Prostate gland (tissue), 2 donors: ENCODE results near the gene SLC25A17. TPM values are rescaled to one million over a fixed set of nuclear protein-coding genes. Genes with fewer than 3 reads are reported as not detected.

Experiments
- DNase-seq: peaks from one replicate; pipeline ENCODE4 v3.0.0-alpha.2; 2019; ENCODE audit warnings: low spot score
- H3K27ac ChIP-seq, 2 donors: fragments of 200-600 bp; sonication (generic); 2 replicates each; pipeline ENCODE4 v1.5.1; 2017 to 2019
- H3K27me3 ChIP-seq: fragments of 200-600 bp; sonication (generic); replicated peaks from 2 replicates; pipeline ENCODE4 v1.5.1; 2019; ENCODE audit not compliant: insufficient read depth
- H3K36me3 ChIP-seq, 2 donors: fragments of 200-600 bp; sonication (generic); 1 replicate in 1 of 2; 2 replicates in 1 of 2; pipeline versions ENCODE4 v1.5.1 to v1.8.1; 2017 to 2019
- H3K4me1 ChIP-seq: fragments of 200-600 bp; sonication (generic); replicated peaks from 2 replicates; pipeline ENCODE4 v1.5.1; 2019
- H3K4me3 ChIP-seq, 2 donors: fragments of 200-600 bp; sonication (generic); 2 replicates each; pipeline ENCODE4 v1.5.1; 2017 to 2019
- H3K9me3 ChIP-seq: fragments of 200-600 bp; sonication (generic); 2 replicates; pipeline ENCODE4 v1.5.1; 2017
- POLR2A ChIP-seq: fragments of 450-650 bp; IDR thresholded peaks from one replicate; pipeline ENCODE4 v1.6.1; 2016; ENCODE audit warnings: antibody characterized with exemption, mild to moderate bottlenecking
- POLR2AphosphoS5 ChIP-seq: sonication (generic); formaldehyde crosslinking; IDR thresholded peaks from one replicate; pipeline ENCODE4 v1.6.1; 2017; ENCODE audit warnings: antibody characterized with exemption
- WGBS: methylation state at CpG from one replicate; pipeline ENCODE4 v1.1.5; 2018; 5-methylcytosine and 5-hydroxymethylcytosine counted together
- intact Hi-C: fragments of 100-400 bp; cut with DNase I; formaldehyde crosslinking; loops from one replicate; pipeline ENCODE4 v1.14.2; 2022
- total RNA-seq, 2 donors: library from RNA; depleted of rRNA; stranded (reverse); fragments of >200 nt; gene quantifications; one replicate each; pipeline ENCODE4 v1.1.0, GENCODE V29; 2016
- TF ChIP-seq, protein P1 (sequence below), 4 experiments: fragments of 200-600 bp in 2 of 4; fragments of 450-650 bp in 2 of 4; sonication (generic) in 2 of 4; IDR thresholded peaks; 1 replicate in 3 of 4; 2 replicates in 1 of 4; pipeline ENCODE4 v1.5.1; 2016 to 2019; ENCODE audit warnings: antibody characterized with exemption in 4 of 4, mild to moderate bottlenecking in 2 of 4, moderate library complexity in 2 of 4

Gene SLC25A17
- total RNA-seq, 2 donors from 2014 or later, result 27.8 to 28.0 TPM

DNA sequence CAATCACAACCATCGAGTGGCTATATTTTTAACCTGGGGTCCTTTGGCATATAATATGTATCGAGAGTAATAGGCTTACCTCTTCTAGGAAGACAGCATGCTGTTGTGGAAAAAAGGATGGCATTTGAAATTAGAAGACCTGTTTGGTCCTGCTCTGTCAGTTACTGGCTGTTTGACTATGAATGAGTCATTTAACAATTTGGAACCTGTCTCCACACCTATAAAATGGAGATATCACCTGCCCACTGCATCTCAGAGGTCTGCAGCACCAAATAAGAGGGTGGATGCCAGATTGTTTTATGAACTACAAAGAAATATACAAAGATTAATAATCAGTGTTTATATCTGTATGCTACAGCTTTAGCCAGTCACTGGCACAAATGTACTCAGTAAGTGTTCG, 60.8 kb downstream of the SLC25A17 start:
- intact Hi-C loops, result no loop called here
- WGBS, result 56% methylated on average over 3 of the region's 3 CpGs
- peak; percentile 40 for DNase-seq
- peak overlapping the region; percentile 22 to 51 for H3K27ac ChIP-seq
- H3K27me3 ChIP-seq, result no peaks in the 10 kb centered on the region
- no peaks in the 10 kb centered on the region for H3K9me3 ChIP-seq
- no peak overlapping the region for H3K4me3 ChIP-seq
- no peaks in the 10 kb centered on the region for H3K36me3 ChIP-seq
- peak; percentile 82 for TF ChIP-seq POLR2AphosphoS5
- TF ChIP-seq, protein P1, sequence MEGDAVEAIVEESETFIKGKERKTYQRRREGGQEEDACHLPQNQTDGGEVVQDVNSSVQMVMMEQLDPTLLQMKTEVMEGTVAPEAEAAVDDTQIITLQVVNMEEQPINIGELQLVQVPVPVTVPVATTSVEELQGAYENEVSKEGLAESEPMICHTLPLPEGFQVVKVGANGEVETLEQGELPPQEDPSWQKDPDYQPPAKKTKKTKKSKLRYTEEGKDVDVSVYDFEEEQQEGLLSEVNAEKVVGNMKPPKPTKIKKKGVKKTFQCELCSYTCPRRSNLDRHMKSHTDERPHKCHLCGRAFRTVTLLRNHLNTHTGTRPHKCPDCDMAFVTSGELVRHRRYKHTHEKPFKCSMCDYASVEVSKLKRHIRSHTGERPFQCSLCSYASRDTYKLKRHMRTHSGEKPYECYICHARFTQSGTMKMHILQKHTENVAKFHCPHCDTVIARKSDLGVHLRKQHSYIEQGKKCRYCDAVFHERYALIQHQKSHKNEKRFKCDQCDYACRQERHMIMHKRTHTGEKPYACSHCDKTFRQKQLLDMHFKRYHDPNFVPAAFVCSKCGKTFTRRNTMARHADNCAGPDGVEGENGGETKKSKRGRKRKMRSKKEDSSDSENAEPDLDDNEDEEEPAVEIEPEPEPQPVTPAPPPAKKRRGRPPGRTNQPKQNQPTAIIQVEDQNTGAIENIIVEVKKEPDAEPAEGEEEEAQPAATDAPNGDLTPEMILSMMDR (IDR thresholded peaks at IDR 0.05), result no peak
- H3K4me1 ChIP-seq, result no peaks in the 10 kb centered on the region

- H3K27me3 ChIP-seq, result no peaks in the 10 kb centered on the region
- no peaks in the 10 kb centered on the region for H3K36me3 ChIP-seq
- H3K27ac ChIP-seq, result no peak overlapping the region
- no peak for DNase-seq
- WGBS, result 77% methylated on average over 3 of the region's 3 CpGs
- no peaks in the 10 kb centered on the region for H3K4me1 ChIP-seq
- no peak overlapping the region for H3K4me3 ChIP-seq
- TF ChIP-seq POLR2A (no peak), POLR2AphosphoS5 (no peak)
- TF ChIP-seq, protein P1 (IDR thresholded peaks at IDR 0.05), result no peak
- intact Hi-C loops, result no loop called here
- no peaks in the 10 kb centered on the region for H3K9me3 ChIP-seq
Observed at GRCh38 chr22:40757071-40757470, 62.1 kb downstream of the SLC25A17 start.

GRCh38 chr22:40753114-40753513, 66.0 kb downstream of the SLC25A17 start:
- no peaks in the 10 kb centered on the region for H3K36me3 ChIP-seq
- H3K9me3 ChIP-seq, result no peaks in the 10 kb centered on the region
- H3K4me3 ChIP-seq, result no peak overlapping the region
- intact Hi-C loops, result no loop called here
- TF ChIP-seq POLR2AphosphoS5, result no peak
- TF ChIP-seq POLR2A, result no peak
- TF ChIP-seq, protein P1 (IDR thresholded peaks at IDR 0.05), result no peak
- 96% methylated on average over 11 of the region's 11 CpGs for WGBS
- no peak overlapping the region for H3K27ac ChIP-seq
- DNase-seq, result no peak
- H3K4me1 ChIP-seq, result no peaks in the 10 kb centered on the region
- no peaks in the 10 kb centered on the region for H3K27me3 ChIP-seq

GRCh38 chr22:40751250-40751649, 67.9 kb downstream of the SLC25A17 start:
- TF ChIP-seq POLR2AphosphoS5, result no peak
- H3K36me3 ChIP-seq, result no peaks in the 10 kb centered on the region
- no peaks in the 10 kb centered on the region for H3K27me3 ChIP-seq
- H3K4me1 ChIP-seq, result no peaks in the 10 kb centered on the region
- H3K27ac ChIP-seq, result no peak overlapping the region
- no peaks in the 10 kb centered on the region for H3K9me3 ChIP-seq
- 57% methylated on average over 3 of the region's 3 CpGs for WGBS
- intact Hi-C loops, result no loop called here
- H3K4me3 ChIP-seq, result no peak overlapping the region
- no peak for DNase-seq

DNA sequence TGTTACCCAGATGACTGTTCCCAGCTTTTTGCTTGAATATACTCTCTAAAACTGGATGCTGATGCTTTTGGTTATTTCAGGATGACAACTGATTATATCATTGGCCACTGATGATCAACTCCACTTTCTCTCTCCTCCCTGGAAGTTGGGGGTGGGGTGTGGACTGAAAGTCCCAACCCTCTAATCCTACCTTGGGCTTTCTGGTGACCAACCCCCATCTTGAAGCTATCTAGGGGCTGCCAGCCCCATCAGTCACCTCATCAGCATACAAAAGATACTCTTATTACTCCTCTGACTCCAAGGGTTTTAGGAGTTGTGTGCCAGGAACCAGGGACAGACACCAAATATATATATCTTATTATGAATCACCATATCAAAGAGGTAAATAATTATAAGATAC, 69.3 kb downstream of the SLC25A17 start:
- no peak overlapping the region for H3K27ac ChIP-seq
- H3K4me3 ChIP-seq, result no peak overlapping the region
- no peaks in the 10 kb centered on the region for H3K36me3 ChIP-seq
- no peaks in the 10 kb centered on the region for H3K4me1 ChIP-seq
- no peak for DNase-seq
- TF ChIP-seq POLR2AphosphoS5 (no peak), POLR2A (no peak)
- TF ChIP-seq, protein P1 (IDR thresholded peaks at IDR 0.05), result no peak
- H3K27me3 ChIP-seq, result no peaks in the 10 kb centered on the region
- intact Hi-C loops, result no loop called here
- H3K9me3 ChIP-seq, result no peaks in the 10 kb centered on the region
